DMS 273 treated with DMSO at 0.1 percent for 48 hours (cell line): ENCODE measurements around the gene PPP1R14D.

Experiments used
- DNase-seq: peaks from one replicate; lab custom pipeline; 2025; lab: John Stamatoyannopoulos, UW

Gene PPP1R14D

DNA sequence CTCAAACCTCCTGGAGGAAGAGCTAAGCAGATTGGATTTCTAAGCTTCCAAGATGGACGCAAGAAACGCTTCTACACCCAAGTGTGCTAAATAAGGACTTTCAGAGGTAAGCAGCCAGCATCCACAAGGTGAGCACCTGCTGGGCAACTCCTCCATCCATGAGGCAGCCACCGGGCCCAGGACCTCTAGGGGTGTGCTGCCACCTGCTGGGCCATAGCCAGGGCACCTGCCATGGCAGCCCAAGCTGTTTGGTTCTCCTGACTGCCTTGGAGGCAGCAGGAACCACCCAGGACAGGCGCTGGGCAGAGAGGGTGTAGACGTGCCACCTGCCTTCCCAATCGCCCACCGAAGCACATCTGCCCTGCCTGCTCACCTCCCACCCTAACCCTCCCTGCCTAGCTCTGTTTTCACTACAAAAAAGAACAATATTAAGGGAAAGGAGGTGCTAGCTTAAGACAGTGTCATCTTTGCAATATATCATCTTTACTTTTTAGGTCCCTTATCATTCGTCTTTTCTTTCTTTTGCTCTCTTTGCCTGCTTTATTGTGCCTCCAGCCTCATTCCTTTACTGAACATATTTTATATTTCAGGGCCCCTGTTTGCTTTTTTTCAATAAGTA is 45.8 kb downstream of the PPP1R14D start:
- DNase-seq: no peak

DNA sequence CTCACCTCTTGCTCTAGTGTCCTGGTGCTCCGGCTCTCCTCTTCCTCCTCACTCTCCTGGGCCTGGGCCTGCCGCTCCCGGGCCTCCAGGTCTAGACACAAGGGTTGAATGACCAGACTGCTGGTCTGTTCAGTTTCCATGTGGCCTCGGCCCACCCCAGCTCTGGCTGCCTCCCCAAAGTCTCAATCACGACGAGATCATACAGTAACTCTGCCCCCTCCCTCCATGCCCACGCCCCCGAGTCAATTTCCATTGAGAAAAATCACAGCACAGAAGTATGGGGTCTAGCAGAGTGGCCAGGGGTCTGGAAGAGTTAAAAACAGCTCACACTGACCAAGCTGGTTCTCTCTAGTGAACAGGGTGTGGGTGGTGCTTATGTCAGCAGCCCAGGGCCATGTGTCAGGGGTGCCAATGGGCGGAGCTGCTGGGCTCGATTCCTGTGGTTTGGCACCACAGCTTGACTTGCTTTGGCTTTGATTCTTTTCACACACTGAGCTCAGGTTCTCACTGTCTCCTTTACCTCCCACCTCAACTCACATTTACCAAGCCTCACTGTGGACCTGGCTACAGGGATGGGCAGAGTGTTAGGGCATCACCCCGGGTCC is 51.9 kb downstream of the PPP1R14D start:
- no peak for DNase-seq

DNA sequence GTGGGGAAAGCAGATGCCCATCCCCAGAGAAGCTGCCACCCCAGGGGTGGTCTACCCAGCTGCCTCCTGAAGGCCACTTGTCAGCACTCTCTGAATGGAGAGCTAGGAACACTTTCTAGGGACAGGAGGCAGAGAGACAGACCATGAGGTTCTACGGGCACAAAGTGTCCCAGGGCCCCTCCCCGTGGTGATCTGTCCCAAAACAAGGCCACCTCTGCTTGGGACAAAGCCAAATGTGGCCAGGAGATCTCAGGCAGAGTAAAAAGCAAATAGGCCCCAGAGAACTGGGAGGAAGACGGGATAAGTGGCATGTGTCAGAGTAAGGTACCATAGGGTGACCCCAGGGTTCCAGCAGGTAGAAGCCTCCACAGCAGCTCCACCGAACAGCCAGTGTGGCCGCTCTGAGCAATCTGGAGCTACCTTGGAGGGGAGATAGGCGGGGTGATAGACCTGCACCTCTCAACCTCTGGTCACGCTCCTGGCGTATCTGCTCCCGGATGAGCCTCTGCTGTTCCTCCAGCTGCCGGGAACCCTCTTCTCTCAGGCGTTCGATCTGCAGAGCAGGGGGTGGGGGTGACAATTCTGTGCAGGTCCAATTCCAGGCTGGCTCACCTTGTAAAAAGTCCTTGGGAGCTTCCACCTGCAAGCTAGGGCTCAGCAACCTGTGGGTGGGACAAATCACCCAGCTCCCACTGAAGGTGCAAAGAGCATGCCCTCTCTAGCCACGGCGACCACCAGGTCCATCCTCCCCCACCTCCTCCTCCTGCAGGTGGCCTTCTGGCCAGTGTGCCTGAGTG is 52.6 kb downstream of the PPP1R14D start:
- DNase-seq: no peak

DNA sequence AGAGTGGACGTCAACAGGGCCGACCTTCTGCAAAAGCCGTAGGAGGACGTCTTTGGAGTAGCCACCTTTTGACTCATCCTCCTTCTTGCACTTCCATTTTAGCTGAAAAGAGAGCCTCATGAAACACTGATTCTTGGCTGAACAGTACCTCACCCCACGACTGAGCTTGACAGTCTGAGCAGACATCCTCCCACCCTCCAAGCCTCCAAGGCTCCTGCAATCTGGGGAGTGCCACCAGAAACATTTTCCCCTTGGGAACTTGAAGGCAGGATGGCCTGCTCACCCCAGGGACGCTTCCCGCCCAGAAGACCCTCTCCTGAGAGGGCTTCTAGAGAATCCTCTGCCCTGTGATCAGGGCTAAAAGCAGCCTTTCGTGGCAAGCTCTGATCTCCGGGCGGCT is 53.5 kb downstream of the PPP1R14D start:
- no peak for DNase-seq

DNA sequence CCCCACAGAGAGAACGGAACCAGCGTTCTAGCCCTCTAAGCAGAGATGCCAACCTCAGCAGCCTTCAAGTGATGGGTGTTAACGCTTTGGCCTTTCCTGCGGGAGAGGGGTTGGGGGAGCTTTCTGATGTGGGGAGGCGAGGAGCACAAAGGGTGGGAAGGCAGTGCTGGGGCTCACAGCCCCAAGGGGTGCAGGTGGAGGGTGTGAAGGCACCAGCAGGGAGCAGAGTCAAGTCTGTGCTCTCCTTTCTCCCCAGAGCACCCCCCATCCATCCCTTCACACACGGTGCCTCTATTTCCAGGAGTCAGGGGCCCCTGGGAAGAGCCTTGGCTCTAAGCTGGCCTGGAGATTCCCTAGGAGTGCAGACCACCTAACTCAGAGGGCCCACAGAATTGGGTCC is 54.6 kb downstream of the PPP1R14D start:
- no peak for DNase-seq

DNA sequence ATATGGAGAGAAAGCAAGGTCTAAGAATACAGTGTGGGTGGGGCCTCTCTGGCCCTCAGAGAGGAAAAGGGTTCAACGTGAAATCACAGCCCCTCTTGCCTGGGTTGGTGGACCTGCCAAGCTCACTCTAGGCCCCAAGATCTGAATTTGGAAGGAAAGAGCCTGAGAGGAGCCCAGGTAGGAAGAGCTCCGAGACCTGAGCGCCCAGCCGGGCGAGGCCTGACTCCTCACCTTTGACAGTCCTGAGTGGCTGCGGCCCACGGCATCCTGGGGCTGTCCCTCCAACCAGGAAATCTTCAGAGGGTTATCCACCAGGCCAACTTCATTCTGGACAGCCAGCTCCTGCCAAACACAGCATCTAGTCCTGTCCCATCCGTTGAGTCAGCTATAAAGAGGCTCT is 55.0 kb downstream of the PPP1R14D start:
- no peak for DNase-seq

DNA sequence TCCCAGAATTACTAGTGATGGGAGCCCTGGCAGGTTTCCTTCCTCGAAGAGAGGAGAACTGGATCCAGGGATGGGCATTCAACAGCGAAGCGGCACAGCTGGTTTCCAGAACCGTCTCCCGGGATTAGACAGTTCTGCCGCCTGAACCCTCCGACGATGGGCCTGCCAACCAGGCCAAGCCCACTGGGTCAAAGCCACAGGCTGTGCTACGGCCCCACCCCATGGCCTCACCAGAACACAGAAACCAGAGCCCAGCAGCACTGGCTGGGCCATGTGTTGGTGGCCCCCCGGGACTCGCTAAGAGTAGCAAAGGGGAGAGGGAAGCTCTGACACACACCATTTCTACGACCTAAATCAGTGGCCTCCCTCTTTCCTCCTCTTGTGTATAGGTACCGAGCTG is 56.5 kb downstream of the PPP1R14D start:
- no peak for DNase-seq

DNA sequence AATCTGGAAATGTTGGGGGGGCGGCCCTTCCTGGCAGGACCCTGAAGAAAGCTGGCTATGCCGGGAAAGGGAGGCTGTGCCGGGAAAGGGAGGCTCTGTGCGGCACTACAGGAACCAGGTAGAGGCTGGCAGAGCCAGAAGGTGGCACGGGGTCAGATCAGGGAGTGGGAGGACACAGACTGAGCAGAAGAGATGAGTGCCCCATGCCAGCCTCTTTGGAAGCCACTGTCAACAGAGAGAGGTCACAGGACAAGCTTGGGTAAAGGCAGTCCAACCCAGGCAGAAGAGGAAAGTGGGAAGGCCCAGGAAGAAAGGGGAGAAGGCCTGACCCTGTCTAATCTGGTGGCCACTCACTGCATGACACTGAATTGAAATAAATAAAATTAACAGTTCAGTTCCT is 57.3 kb downstream of the PPP1R14D start:
- DNase-seq: no peak

DNA sequence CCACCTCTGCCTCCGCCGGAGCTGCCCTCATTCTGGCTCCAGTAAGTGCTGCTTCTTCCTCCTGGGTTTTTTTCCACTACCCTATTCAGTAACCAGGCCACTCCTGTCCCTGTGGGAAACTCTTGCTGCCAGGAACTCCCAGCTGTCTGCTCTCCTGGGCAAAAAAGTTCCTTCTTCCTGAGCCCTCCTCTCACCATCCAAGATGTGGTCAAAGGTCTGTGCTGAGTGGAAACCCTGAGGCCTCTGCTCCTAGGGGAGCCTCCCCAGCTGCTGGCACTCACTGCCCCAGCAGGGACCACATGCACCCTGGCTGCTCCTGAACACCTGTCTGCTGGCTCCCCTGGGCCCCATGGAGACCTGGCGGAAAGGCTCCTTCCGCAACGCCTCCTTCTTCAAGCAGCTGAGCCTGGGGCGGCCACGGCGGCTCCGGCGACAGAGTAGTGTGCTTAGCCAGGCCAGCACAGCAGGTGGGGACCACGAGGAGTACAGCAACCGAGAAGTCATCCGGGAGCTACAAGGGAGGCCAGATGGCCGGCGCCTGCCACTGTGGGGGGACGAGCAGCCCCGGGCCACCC is 58.3 kb downstream of the PPP1R14D start:
- DNase-seq: peak; percentile 27

DNA sequence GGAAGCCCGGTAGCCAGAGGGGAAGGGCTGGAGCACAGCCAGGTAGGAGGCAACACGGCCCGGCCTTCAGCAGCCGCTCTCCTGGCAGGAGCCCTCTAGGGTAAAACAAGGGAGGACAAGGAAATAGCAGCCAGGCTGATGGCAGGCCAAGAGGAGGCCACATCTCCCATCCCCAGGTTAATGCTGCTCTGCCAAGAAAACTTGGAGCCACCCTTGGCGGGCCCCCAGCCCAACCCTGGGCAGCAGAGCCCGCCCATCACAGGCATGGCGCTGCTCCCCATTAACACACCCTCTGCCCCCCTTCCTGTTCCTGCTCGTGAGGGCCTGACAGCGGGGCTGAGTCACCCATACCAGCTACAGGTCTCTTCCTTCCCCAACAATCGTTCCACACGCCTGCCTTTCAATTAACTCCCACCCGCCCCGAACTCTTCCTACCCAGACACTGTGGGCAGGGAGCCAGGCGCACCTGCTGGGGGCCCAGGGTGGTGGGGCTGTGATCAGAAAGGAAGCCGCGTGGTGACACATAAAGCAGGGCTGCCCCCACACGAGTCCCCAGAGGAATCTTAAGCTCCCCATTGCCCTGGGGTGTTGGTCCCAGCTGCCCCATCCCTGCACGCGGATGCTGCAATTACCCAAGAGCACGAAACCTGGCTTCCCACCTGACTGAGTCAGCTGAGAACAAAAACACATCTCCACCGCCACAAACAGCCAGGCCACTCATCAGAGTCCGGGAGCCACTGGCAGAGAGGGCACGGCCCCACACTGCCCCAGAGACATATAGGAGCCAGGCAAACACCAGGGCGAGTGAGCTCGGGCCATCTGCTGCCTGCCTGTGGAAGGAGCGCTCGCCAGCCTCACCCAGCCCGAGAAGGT is 59.0 kb downstream of the PPP1R14D start, which contains the start of gene C15orf62:
TSS of gene C15orf62 (plus strand) at position 707 of the 873 bp plus-strand sequence. CDS start 516 bp downstream, outside the sequence.
- DNase-seq: no peak

DNA sequence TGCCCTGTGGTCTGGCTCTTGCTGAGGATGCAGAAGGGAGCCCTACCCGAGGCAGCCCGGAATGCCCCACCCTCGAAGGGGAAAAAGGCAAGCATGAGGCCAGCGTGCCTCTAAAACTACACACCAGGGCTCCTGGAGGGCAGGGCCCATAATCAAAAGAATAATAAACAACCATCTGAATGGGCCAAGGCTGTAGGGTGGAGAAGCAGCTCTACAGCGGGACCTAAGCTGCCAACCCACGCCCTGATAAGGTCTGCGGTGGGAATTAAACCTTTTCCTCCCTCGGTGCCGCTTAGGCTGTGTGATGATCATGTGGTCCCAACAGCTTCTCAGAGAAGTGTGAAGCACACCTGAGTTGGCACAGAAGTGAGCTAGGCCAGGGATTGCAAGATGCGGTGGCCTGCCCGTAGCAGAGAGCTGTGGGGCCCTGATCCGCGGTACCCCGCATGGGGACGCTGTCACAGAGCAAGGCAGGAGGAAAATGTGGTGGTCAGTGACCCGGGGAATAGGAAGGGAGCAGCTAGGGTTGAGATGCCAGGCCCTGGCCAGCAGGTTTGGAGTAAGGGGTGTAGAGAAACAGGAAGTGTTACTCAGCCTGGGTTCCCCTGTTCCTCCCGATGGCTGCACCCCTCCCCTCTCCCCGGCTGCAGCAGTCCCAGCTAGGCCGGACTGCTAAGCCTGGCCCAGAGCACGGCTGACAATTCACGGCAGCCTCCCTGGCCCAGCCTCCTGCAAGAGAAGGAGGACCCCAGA is 59.8 kb downstream of the PPP1R14D start:
- DNase-seq: no peak

DNA sequence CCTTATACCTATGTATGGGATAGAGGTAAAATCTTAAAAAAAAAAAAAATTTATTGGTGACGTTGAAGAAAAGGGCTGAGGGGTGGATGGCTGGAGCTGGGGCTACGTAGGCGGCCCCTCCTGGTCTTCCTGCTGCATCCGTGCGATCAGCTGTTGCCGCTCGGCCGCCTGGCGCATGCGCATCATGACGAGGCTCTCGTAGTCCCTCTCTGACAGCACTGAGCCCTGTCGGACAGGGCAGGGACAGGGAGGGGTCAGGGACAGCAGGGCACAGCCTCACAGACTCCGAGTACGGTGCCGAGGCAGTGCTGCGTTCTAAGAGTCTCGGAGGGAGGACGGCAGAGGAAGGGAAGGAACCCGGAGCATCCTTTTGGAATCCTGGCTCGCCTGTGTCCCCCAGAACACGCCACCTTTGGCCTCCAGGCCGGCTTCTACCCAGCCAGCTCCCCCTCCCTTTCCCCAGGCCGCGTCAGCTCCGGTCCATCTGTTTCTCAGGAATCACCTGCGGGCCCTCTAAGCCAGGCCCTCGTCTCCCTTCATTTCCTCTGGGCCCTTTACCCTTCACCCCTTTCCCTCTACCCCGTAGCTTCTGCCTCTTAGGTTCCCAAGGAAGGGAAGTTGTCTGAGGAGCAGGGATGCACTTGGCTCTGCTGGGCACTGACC is 60.5 kb downstream of the PPP1R14D start:
- no peak for DNase-seq

DNA sequence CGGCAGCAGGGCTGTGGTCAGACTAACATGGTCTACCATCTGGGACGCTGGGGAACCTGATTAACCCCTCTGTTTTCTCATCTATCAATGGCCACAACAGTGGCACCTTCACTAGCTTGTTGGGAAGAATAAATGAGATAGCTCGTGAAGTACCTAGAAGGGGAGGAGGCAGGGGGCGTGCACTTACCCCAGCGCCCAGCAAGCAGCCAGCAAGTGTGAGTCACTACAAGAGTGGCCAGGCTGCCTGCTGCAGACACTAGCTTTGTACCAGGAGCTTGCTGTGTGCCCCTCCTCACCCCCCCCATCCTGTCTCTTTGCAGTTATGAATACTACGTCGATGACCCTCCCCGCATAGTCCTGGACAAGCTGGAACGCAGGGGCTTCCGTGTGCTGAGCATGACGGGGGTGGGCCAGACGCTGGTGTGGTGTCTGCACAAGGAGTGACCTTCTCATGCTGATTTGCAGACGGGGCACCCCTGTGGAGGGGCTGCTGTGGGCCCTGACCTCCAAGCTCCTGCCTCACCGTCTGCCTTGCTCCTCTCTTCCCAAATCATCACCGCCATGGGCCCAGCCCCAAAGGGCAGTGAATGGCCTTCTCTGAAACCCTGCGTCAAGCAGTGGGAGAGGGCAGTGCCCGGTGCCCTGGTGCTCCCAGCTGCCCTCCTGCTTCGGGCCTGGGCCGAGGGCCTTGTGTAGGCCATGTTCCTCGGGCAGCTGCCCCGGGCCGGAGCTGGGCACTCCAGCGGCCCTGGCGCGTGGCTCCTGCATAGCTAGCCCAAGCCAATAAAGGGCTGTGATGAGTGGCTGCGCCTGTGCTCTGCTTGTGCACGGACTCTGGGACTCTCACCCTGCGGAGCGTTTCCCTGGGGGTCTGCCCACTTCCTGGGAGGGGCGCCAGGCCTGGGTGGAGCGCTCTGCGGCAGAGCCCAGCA is 61.3 kb downstream of the PPP1R14D start:
- no peak for DNase-seq

DNA sequence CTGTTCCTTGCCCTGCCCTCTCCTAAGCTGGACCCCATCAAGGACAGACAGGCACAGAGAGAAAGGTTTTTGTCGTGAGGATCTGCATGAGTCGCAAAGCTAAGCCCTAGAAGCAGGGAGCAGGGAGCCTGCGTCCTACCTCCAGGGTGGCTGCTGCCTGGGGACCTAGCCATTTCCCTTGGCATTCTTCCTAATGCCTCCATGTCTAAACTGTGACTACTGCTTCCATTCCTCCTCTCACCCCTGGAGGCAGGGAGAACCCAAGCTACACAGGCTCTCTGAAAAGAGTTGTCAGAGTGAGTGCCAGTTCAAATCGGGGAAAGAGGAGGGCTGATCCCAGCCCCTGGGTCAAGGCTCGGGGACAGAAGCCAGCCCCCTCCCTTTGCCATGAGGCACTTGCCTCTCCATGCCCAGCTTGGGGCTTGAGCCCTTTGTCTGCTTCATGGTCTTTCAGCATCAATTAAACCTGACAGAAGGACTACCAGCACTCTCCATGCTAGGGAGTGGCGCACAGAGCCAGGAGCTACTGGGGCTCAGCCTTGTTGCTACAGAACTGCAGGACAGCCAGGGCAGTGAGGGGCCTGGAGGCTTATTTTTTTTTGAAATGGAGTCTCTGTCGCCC is 62.2 kb downstream of the PPP1R14D start:
- DNase-seq: no peak
